Measurements from ENCODE around the gene VWA5A. TPM values are rescaled to one million over a fixed set of nuclear protein-coding genes. Genes with fewer than 3 reads are reported as not detected.
A peak's percentile ranks its signal among the peaks of the same experiment; 100 is the strongest.

VWA5A gene
- total and polyA plus RNA-seq, 9 of the 15 experiments (the other 6 are each of a cell fraction or from before 2014, with no cell fraction given), result 4.6 to 19.7 (median 6.9) TPM

GRCh38 chr11:124170801-124171586, 55.7 kb downstream of the VWA5A start (continued):
- no peak for TF ChIP-seq CREB3L1 (IDR thresholded peaks at IDR 0.05; ENCODE audit: borderline replicate concordance, low read depth)
- TF ChIP-seq RBM17 (IDR thresholded peaks at IDR 0.05; ENCODE audit: borderline replicate concordance, low read depth, low read length), result no peak
- TF ChIP-seq FOSL1 (tag; conservative IDR thresholded peaks at IDR 0.05), result peak; percentile 47; the same call in 1 of the 2 replicates
- no peak for TF ChIP-seq ZNF584 (CRISPR knock-in tag; IDR thresholded peaks at IDR 0.05; ENCODE audit: low read depth)
- TF ChIP-seq LEF1 (IDR thresholded peaks at IDR 0.05), result no peak
- TF ChIP-seq ZNF24 (IDR thresholded peaks at IDR 0.05), result no peak
- peak; percentile 82 for TF ChIP-seq HNRNPLL (IDR thresholded peaks at IDR 0.05; ENCODE audit: low read depth, low read length, poor library complexity, severe bottlenecking)
- TF ChIP-seq HDAC2 (IDR thresholded peaks at IDR 0.05), result peak; percentile 54; the same call in 1 of the 2 replicates
- no peak for TF ChIP-seq CHD2 (IDR thresholded peaks at IDR 0.05; ENCODE audit: low read depth, low read length)
- no peak for TF ChIP-seq ZHX1 (conservative IDR thresholded peaks at IDR 0.05; ENCODE audit: low read length)
- no peak for TF ChIP-seq ZNF3 (CRISPR knock-in tag; IDR thresholded peaks at IDR 0.05)
- no peak for TF ChIP-seq ZNF347 (CRISPR knock-in tag; IDR thresholded peaks at IDR 0.05; ENCODE audit: low read depth)
- TF ChIP-seq CBX1 (IDR thresholded peaks at IDR 0.05; ENCODE audit: low read depth), result peak; percentile 88; the same call in 1 of the 2 replicates
- TF ChIP-seq ZNF277 (CRISPR knock-in tag; IDR thresholded peaks at IDR 0.05; ENCODE audit: borderline replicate concordance), result no peak
- no peak for TF ChIP-seq ZNF431 (CRISPR knock-in tag; IDR thresholded peaks at IDR 0.05)
- peak; percentile 59; the same call in 1 of the 2 replicates for TF ChIP-seq NKRF (IDR thresholded peaks at IDR 0.05; ENCODE audit: borderline replicate concordance)
- TF ChIP-seq KLF1 (tag; IDR thresholded peaks at IDR 0.05), result 0 out of 2 replicates have a peak, but pooled peaks have one; percentile 67
- no peak for TF ChIP-seq EWSR1 (IDR thresholded peaks at IDR 0.05; ENCODE audit: borderline replicate concordance, low read depth, partially characterized antibody)
- TF ChIP-seq KLF13 (tag; IDR thresholded peaks at IDR 0.05; ENCODE audit: borderline replicate concordance, low read depth), result peak; percentile 88
- no peak for TF ChIP-seq ZKSCAN1 (IDR thresholded peaks at IDR 0.05; ENCODE audit: low read depth, low read length)
- no peak for TF ChIP-seq KLF10 (CRISPR knock-in tag; IDR thresholded peaks at IDR 0.05)

Data from K562 (cell line).